Occipital lobe (tissue), 2 donors: ENCODE measurements around the gene C11orf52. TPM values are rescaled to one million over a fixed set of nuclear protein-coding genes. Genes with fewer than 3 reads are reported as not detected.
"Not testable (repeated sequence)": the region's sequence is repeated elsewhere in the genome, so short reads cannot be mapped to it uniquely, and the experiment has no call there.

ENCODE experiments used
- DNase-seq: peaks from one replicate; lab custom pipeline; 2025; lab: John Stamatoyannopoulos, UW
- total RNA-seq: library from RNA; depleted of rRNA; stranded (reverse); fragments of >200 nt; gene quantifications from one replicate; pipeline ENCODE4 v1.2.3, GENCODE V29; 2014

Gene C11orf52
- total RNA-seq, 1 donor from 2014 or later: not detected

DNA sequence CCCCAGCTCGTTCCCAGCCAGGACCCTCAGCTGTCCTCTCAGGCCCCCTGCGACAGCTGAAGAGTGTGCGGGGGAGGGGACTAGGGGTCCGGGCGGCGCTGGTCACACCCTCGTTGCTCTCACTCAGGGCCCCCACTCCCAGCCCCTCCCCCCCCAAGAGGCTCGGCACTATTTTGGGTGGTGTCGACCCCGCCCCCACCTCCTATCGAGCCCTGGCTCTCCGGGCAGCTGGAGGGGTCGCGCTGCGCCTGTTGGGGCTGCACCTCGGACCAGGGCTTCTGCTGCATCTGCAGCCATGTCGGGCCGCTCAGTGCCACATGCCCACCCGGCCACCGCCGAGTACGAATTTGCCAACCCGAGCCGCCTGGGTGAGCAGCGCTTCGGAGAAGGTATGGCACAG, 6.2 kb upstream of the C11orf52 start, which contains the start of gene HSPB2:
TSS of gene HSPB2 (plus strand) at position 200 of the 400 bp plus-strand sequence. CDS start at position 296, 96 bp downstream.
- no peak for DNase-seq

DNA sequence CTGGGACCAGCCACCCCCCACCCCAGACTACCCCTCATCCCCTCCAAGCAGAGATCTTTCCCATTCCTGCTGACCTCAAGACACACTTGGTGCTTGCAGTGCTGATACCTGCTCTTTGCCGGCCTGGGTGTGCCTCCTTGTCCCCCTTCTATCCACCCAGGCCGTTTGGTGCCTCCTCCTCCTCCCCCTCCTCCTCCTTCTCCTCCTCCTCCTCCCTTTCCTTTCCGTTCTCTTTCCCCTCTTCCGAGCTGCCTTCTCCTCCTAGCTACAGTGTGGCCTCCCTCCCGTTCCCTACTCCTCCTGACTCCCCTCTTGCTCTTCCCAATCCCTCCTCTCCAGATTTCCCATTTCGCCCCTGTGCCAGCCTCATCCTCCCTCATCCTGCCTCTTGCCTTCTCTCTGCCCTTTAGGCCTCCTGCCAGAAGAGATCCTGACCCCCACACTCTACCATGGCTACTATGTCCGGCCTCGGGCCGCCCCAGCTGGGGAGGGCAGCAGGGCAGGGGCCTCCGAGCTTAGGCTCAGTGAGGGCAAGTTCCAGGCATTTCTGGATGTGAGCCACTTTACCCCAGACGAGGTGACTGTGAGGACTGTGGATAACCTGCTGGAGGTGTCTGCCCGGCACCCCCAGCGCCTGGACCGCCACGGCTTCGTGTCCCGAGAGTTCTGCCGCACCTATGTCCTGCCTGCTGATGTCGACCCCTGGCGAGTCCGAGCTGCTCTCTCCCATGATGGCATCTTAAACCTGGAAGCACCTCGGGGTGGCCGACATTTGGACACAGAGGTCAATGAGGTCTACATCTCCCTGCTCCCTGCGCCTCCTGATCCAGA, 5.5 kb upstream of the C11orf52 start:
- no peak for DNase-seq

DNA sequence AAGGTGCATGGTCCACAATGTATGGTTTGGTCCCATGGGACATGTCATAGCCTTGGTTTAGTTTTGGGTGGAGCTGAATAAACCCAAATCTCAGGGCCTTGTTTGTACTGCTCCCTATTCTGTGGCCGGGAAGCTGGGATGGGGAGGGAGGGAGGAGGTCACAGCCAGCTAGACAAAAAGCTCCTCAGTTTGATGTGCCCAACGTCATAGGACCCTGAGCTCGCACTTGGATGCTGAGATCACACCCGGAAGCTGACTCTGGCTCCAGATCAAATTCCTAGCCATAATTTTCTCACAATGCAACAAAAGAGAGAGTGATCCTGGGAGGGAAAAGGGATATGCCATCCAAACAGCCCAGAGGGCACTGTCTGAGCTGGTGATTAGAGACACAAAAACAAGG, 4.7 kb upstream of the C11orf52 start:
- peak; percentile 77 for DNase-seq

DNA sequence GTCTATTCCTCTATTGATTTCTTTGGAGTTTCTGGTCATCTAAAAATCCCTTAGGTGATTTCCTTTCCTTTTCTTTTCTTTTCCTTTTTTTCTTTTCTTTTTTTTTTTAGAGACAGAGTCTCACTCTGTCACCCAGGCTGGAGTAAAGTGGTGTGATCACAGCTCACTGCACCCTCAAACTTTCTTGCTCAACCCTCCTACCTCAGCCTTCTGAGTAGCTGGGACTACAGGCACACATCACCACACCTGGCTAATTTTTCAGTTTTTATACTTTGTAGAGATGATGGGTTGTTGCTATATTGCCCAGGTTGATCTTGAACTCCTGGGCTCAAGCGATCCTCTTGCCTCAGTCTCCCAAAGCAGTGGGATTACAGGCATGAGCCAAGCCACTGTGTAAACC, 1.9 kb upstream of the C11orf52 start:
- no peak for DNase-seq

DNA sequence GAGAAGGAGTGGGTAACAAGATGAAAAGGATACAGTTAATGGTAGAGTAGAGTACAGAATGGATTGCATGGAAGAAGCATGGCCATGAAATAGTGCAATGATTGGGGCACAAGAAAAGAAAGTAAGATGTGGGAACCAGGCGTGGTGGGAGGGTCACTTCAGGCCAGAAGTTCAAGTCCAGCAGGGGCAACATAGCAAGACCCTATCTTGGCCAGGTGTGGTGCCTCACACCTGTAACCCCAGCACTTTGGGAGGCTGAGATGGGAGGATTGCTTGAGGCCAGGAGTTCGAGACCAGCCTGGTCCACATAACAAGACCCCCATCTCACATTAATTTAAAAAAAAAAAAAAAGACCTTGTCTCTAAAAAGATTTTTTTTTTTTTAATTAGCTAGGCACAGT, 1.4 kb upstream of the C11orf52 start:
- DNase-seq: no peak

DNA sequence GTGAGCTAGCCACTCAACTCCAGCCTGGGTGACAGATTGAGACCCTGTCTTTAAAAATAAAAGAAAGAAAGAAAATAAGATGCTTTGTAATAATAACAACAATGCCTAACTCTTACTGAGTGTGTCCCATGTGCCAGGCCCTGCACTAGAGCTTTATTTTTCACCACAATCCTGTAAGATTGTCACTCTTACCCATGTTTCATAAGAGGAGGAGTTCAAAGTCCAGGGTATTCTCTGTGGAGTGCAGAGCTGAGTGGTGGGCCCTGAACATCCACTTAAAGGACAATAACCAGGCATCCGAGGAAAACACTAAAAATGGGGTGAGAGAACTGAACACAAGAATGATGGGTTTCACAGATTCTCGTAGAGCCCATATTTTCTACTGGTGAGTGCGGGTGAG, 925 bp upstream of the C11orf52 start:
- DNase-seq: no peak

DNA sequence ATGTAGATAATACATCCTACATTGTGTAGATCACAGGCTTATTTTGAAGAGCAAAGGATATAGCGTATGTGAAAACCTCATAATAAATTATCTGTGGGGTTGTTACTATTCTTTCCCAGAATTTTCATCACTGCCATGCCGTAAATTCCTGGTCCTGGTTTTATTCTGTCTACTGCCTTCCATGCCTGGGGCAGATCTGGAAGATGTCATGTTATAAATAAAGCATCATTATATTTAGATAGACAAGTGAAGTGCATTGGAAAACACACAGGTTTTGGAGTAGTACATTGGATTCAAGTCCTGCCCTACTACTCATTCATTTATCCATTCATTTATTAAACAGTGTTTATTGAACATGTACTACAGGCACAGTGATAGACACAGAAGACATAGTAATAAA, 2.2 kb downstream of the C11orf52 start:
- DNase-seq: no peak

DNA sequence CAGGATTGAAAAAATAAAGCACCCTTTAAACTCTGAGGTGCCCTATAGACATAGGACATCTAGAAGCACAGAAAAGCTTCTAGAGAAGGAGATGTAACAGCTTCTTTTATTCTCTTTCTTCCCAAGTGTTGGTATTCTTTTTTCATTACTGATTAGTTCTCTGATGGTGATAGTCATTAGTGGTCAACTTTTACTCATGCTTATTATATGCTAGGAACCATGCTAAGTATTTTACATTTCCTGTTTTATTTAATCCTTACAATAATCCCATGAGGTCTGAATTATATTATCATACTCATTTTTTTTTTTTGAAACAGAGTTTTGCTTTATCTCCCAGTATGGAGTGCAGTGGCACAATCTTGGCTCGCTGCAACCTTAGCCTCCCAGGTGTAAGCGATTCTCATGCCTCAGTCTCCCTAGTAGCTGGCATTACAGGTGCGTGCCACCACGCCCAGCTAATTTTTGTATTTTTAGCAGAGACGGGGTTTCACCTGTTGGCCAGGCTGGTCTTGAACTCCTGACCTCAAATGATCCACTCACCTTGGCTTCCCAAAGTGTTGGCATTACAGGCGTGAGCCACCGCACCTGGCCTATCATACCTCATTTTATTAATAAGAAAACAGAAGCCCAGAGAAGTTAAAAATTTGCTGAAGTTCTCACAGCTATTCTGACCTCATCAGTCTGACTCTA, 3.0 kb downstream of the C11orf52 start:
- no peak for DNase-seq

DNA sequence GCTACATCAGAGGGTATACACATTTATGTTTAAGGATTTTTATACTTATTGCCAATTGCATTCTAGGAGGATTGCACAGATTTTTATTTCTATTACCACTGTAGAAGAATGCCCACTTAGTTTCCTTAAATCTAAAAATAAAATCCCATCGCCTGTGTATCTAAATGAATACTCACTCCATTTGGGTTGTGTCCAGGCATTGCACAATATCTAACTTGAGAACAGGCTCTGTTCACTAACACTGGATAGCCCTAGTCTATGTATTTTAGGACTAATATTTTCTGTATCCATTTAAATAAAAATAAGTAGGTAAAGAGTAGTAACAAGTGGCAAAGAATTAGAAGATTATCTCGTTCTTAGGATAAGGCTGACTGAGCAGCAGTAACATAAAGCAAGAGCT, 4.1 kb downstream of the C11orf52 start:
- no peak for DNase-seq

DNA sequence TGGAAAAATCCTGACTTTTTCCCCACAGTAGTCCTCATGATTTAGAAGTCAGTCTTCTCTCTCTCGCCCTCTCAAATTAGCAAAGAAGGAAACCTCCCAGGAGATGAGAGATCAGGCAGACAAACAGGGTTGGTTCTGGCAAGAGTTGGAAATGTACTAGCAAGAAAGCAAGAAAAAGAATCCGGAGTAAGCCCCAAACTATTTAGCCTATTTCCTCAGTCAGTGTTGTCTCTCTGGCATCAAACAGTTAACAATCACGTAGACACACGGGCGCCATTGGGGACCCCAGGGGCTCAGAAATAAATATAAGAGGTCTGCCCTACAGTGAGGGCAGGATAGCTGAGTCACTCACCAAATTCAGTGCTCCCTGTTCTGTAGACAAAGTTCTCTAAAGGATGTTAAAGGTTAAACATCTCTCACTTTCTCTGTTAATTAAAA, 4.7 kb downstream of the C11orf52 start:
- DNase-seq: no peak

DNA sequence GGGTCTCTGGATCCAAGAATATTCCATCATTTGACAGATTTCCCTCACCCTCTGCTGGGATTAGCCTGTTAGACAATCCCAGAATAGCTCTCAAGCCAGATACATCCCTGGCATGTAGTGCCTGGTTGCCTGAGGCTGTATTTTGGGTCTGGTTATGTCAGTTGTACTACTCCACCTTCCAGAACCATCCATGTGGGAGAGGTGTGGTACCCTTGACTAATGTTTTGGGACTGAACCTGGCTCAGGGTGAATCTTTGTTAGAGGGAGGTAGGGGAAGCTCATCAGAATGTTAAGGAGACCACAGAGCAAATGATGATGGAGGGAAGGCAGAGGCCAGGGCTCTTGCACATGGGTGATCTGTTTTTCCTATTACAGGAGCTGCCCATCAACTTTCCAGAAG, 5.2 kb downstream of the C11orf52 start:
- DNase-seq: no peak

DNA sequence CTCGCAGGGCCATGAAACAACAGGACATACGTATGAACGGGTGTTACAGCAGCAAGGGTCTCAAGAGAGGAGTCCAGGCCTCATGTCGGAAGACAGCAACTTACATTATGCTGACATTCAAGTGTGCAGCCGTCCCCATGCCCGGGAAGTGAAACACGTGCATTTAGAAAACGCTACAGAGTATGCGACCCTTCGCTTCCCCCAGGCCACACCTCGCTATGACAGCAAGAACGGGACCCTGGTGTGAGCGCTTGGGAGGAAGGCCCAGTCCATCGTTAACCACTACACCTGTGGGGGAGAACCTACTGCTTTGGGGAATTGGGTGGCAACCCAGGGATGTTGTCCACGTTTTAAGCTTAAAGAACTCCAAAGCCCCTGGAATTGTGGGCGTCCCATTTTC, 7.2 kb downstream of the C11orf52 start:
- no peak for DNase-seq

DNA sequence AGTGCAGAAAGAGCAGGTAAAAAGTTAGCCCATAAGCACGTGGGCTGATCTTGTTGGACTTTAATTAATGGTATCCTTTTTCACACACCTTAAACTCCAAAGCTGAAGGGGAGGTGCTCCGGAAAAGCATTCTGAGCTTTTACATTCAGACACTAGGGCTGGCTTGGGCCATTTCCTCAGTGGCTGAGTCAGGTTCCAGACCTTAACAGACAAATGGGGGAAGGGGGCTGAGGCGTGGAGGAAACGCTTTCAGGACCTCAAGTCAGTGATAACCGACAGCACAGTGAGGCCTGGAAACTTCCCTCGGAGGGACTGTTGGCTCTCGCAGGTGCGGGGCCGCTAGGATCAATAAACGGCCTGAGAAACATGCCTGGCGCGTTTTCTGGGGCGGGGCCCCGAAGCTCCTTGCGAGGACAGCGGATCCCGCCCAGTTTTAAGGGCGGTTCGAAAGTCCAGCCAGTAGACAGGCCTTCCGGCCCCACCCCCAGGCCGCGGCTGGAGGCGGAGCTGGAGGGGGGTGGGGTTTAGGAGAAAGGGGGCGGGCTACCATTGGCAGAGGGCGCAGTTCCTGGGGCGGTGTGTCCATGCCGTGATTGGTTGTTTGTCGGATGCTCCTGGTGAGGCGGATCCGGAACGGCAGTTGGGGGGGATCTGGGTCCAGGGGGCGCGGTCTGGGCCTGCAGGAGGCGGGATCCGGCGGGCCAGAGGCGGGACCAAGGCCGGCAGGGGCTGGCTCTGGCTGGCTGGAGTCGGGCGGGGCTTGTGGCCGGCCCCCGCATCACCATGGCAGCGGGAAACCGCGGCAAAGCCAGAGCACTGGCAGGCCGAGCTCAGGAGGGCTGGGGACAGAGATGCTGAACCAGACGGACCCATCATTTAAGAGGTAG, 8.0 kb downstream of the C11orf52 start:
- peak; percentile 100 for DNase-seq

DNA sequence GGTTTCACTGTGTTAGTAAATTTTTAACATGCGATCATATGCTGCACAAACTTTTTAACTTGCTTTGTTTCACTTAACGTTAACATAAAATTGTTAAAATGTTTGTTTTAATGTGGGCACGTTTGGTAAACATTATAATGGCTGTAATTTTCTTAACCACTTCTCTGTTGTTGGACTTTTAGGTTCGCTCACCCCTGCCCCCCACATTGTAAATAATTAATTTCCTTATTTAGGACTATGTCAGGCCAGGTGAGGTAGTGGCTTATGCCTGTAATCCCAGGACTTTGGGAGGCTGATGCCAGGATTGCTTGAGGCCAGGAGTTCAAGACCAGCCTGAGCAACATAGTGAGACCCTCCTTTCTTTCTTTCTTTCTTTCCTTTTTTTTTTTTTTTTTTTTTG, 11.8 kb downstream of the C11orf52 start:
- DNase-seq: no peak

DNA sequence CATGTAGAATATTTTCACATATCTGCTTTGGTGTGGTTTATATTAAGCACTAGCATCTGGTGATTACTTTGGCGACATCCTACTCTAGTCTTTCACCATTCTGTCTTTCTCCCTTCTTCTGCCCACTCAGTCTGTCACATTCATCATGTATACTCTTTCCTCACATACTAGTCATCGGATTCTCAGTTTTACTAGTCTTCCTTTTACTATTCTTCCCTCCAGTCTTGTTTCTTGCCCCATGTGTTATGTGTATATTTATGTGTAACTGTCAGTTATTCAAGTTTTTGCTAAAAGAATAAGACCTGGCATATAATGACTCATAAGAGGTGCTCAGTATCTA, 13.9 kb downstream of the C11orf52 start:
- DNase-seq: no peak

DNA sequence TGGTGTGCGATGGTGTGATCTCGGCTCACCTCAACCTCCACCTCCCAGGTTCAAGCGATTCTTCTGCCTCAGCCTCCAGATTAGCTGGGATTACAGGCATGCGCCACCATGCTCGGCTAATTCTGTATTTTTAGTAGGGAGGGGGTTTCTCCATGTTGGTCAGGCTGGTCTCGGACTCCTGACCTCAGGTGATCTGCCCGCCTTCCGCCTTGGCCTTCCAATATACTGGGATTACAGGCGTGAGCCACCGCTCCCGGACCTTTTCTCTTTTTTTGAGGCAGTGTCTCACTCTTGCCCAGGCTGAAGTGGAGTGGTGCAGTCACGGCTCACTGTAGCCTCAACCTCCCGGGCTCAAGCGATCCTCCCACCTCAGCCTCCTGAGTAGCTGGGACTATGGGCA, 14.5 kb downstream of the C11orf52 start:
- not testable (repeated sequence) for DNase-seq

DNA sequence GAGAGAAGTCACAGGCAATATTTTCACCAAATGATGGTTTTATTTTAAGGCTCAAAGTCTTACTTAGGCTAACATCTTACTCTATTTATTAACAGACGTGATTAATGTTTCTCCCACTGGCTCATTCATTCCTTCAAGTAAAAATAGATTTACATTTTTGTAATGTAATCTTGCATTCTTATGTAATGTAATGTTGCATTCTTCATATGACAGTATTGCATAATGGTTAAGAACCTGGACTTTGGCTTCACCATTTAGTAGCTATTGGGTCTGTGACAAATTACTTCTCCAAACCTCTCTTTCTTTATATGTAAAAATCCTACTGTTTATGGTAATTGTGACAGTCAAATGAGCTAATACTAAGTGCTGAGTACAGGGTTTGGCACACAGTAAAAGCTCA, 15.2 kb downstream of the C11orf52 start:
- DNase-seq: no peak

DNA sequence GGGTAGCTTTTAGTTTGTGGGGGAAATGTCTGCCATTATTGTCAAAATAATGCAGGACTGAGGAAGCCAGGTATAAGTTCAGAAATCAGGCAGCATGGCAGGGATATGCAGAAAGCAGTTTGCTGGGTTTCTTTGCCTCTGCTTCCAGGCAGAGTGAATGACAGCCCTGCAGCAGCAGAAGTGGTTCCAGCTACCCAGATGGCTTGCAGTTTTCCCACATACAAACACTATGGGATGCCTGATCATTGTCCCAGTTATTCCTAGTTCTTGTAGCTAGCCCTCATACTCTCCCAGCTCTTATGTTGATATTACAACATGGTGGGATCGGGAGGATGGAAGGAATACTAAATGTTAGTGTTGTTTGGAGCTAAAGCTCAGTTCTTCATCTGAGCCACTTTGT, 15.6 kb downstream of the C11orf52 start:
- DNase-seq: no peak

DNA sequence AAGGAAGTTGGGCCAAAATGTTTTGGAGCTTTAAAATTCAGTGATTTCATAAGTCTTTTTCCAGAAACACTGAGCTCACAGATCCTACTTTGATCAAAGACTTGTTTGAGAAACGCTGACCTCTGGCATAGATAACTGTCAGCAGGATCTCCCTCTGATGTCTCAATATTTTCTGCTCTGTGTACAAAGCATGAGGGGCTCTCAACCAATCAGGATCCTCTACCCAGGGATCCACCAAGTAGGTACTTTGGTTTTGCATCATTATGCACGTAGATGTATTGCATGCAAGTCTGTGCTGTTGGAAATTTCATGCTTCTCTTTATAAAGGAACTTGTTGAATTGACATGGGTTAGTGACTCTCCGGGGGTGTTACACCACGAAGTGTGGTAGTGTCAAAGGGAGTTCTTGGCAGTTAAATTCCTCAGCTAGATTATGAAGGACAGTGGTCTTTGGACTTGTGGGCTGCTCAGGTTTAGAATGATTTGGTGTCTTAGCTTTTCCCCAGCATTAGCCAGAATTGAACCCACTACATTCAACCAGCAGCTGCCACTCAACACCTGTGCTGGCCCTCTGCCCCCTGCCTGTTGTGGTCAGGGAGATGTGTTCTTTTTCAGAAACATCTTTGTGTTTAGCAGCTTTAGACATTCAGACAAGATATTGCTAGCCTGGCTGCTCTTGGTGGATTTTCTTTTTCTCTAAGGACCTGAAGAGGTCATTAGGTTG, 16.8 kb downstream of the C11orf52 start:
- DNase-seq: no peak

DNA sequence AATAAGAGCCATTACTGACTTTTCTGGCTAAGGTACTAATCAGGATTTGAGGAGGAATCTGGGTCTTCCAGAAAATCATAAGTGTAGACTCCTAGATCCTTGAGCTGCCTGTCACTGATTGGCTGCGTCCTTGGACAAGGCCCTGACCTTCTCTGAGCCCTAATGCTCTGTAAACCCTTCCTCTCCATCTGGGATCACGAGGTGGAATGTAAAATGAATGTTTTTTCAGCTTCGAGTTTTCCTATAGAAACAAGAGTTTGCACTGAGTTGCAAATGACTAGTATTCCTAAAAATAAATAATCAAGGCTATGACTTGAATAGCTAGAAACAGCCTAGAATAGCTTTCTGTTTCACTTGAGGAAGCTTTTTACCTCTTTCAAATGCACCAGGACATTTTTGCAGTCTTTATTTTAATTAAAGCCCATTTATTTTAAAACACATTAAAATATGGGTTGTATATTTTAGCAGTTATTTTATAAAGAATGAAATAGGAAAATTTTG, 17.4 kb downstream of the C11orf52 start:
- DNase-seq: no peak

DNA sequence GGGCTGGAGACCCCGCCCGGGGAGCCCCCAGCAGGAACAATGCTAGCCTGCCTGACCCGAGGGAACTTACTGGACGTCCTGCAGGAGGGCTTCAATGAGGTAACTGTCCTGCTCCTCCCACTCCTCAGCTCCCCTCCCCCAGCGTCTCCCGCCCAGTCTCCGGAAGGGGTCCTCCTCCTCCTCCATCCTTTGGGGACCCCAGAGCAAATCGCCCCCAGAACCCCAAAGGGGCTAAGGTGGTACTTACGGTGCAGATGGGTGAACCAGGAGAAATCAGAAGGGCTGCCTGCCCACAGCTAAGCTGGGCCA, 18.7 kb downstream of the C11orf52 start:
- no peak for DNase-seq
